CD4-positive, alpha-beta T cell (primary cell): Measurements from ENCODE around the gene ANKS1B. TPM values are rescaled to one million over a fixed set of nuclear protein-coding genes. Genes with fewer than 3 reads are reported as not detected.

Experiments used
- ATAC-seq: fragments of 200-7000 bp; cut with Tn5 transposase; one replicate; pipeline ENCODE4 v1.10.0; 2022; ENCODE audit warnings: mild to moderate bottlenecking; ENCODE audit not compliant: poor library complexity
- CTCF ChIA-PET: fragments of 350-600 bp; sonication (Branson Sonifier 250); formaldehyde crosslinking; loops from one replicate; lab custom pipeline; 2021; ENCODE audit warnings: antibody characterized with exemption, inconsistent platforms; lab: Charles Lee
- POLR2A ChIA-PET: fragments of 350-600 bp; sonication (Branson Sonifier 250); formaldehyde crosslinking; loops from one replicate; lab custom pipeline; 2021; ENCODE audit warnings: antibody characterized with exemption, inconsistent platforms; lab: Charles Lee
- DNase-seq, 14 experiments: peaks; one replicate each; pipeline ENCODE4 v3.0.0-alpha.2; 2013 to 2020; ENCODE audit warnings: mixed read lengths in 2 of 14
- H3K27ac ChIP-seq, 2 donors: one replicate each; pipeline versions ENCODE4 v1.5.1 to v1.7.0; 2013; ENCODE audit warnings: low read length in 2 of 2, low read depth in 1 of 2, mild to moderate bottlenecking in 1 of 2
- H3K27me3 ChIP-seq, 2 experiments: 1 replicate in 1 of 2; 2 replicates in 1 of 2; pipeline versions ENCODE4 v1.6.1 to v1.7.0; 2013; ENCODE audit warnings: low read length in 2 of 2, control low read depth in 1 of 2, mild to moderate bottlenecking in 1 of 2, moderate library complexity in 1 of 2; ENCODE audit not compliant: insufficient read depth in 2 of 2, control insufficient read depth in 1 of 2
- H3K36me3 ChIP-seq: one replicate; pipeline ENCODE4 v1.6.1; 2013; ENCODE audit warnings: low read length, control low read depth; ENCODE audit not compliant: insufficient read depth
- H3K4me1 ChIP-seq: one replicate; pipeline ENCODE4 v1.6.1; 2013; ENCODE audit warnings: low read length, control low read depth; ENCODE audit not compliant: insufficient read depth
- H3K4me3 ChIP-seq: one replicate; pipeline ENCODE4 v1.5.1; 2013; ENCODE audit warnings: mild to moderate bottlenecking, low read length, moderate library complexity
- H3K9me3 ChIP-seq, 2 experiments: 1 replicate in 1 of 2; 2 replicates in 1 of 2; pipeline versions ENCODE4 v1.6.1 to v1.7.0; 2013; ENCODE audit warnings: low read length in 2 of 2, mild to moderate bottlenecking in 2 of 2, control low read depth in 1 of 2, moderate library complexity in 1 of 2; ENCODE audit not compliant: control insufficient read depth in 1 of 2, insufficient read depth in 1 of 2
- H3K27ac Mint-ChIP-seq: one replicate; pipeline ENCODE4 v1.8.0; 2020; ENCODE audit warnings: mixed read lengths
- H3K27me3 Mint-ChIP-seq: one replicate; pipeline ENCODE4 v1.8.0; 2021; ENCODE audit warnings: mixed read lengths
- H3K36me3 Mint-ChIP-seq: one replicate; pipeline ENCODE4 v1.8.0; 2021; ENCODE audit warnings: low read depth, mixed read lengths
- H3K4me1 Mint-ChIP-seq: one replicate; pipeline ENCODE4 v1.8.0; 2021; ENCODE audit warnings: low read depth, mixed read lengths
- H3K4me3 Mint-ChIP-seq: one replicate; pipeline ENCODE4 v1.8.0; 2020; ENCODE audit warnings: mild to moderate bottlenecking, mixed read lengths
- H3K9me3 Mint-ChIP-seq: one replicate; pipeline ENCODE4 v1.8.0; 2020; ENCODE audit warnings: mixed read lengths
- CTCF ChIP-seq: fragments of 200-600 bp; IDR thresholded peaks from one replicate; pipeline ENCODE4 v1.8.0; 2022; ENCODE audit warnings: antibody characterized with exemption, mild to moderate bottlenecking
- intact Hi-C, 2 experiments: fragments of 100-400 bp; cut with DNase I in 1 of 2; cut with micrococcal nuclease in 1 of 2; formaldehyde crosslinking; loops; one replicate each; pipeline versions ENCODE4 v1.15.1 to v1.9.0; 2023 to 2025; cut with DNase I, micrococcal nuclease
- total RNA-seq, 174 experiments: library from RNA in 2 of 174; stranded (reverse) in 2 of 174; gene quantifications; one replicate each; pipeline ENCODE4 v1.2.3 and lab custom pipeline; 2021 to 2026

Gene ANKS1B
- total RNA-seq, 2 experiments from 2014 or later = 0.16 to 1.1 TPM

GRCh38 chr12:99133401-99133800 lies 851.3 kb downstream of the ANKS1B start:
- no peak for ATAC-seq
- POLR2A ChIA-PET = no interaction called here

GRCh38 chr12:99131751-99132199 lies 853.0 kb downstream of the ANKS1B start:
- Histone ChIP-seq H3K4me3 (no peak overlapping the region), H3K9me3 (no peaks in the 10 kb centered on the region), H3K36me3 (no peaks in the 10 kb centered on the region), H3K27me3 (peaks cover 0 to 4% of the 10 kb centered on the region in 2 experiments), H3K27ac (no peak overlapping the region), H3K4me1 (no peaks in the 10 kb centered on the region)
- ChIA-PET POLR2A (no interaction called here), CTCF (no interaction called here)
- Mint-ChIP-seq H3K4me3 (no peak overlapping the region), H3K27ac (no peak overlapping the region), H3K9me3 (peaks cover 2% of the 10 kb centered on the region), H3K27me3 (no peaks in the 10 kb centered on the region), H3K36me3 (no peaks in the 10 kb centered on the region), H3K4me1 (no peaks in the 10 kb centered on the region)
- intact Hi-C loops = no loop called here
- TF ChIP-seq CTCF = no peak
- ATAC-seq (no peak), DNase-seq (peak in 1 of 14 experiments; percentile 14)

More at GRCh38 chr12:99133401-99133800, 851.3 kb downstream of the ANKS1B start:
- Histone ChIP-seq H3K27me3 (peaks cover 0 to 4% of the 10 kb centered on the region in 2 experiments), H3K4me3 (no peak overlapping the region), H3K4me1 (no peaks in the 10 kb centered on the region), H3K27ac (no peak overlapping the region), H3K36me3 (no peaks in the 10 kb centered on the region), H3K9me3 (no peaks in the 10 kb centered on the region)
- Mint-ChIP-seq H3K4me1 (no peaks in the 10 kb centered on the region), H3K36me3 (no peaks in the 10 kb centered on the region), H3K27me3 (no peaks in the 10 kb centered on the region), H3K4me3 (no peak overlapping the region), H3K9me3 (peaks cover 2% of the 10 kb centered on the region), H3K27ac (no peak overlapping the region)
- intact Hi-C loops = no loop called here
- CTCF ChIA-PET = no interaction called here
- TF ChIP-seq CTCF = no peak
- no peak for DNase-seq

GRCh38 chr12:99130808-99131553 lies 853.8 kb downstream of the ANKS1B start:
- Histone ChIP-seq H3K36me3 (no peaks in the 10 kb centered on the region), H3K4me1 (no peaks in the 10 kb centered on the region), H3K4me3 (no peak overlapping the region), H3K9me3 (no peaks in the 10 kb centered on the region), H3K27me3 (peaks cover 0 to 4% of the 10 kb centered on the region in 2 experiments), H3K27ac (no peak overlapping the region)
- ChIA-PET POLR2A (no interaction called here), CTCF (no interaction called here)
- no peak for TF ChIP-seq CTCF
- intact Hi-C loops = no loop called here
- no peak for ATAC-seq
- peak in 3 of 14 experiments; percentile 4 to 9 (median 7) for DNase-seq
- Mint-ChIP-seq H3K27me3 (no peaks in the 10 kb centered on the region), H3K36me3 (no peaks in the 10 kb centered on the region), H3K4me3 (no peak overlapping the region), H3K27ac (no peak overlapping the region), H3K4me1 (no peaks in the 10 kb centered on the region), H3K9me3 (peaks cover 2% of the 10 kb centered on the region)
